BLaER1 treated with 17β-estradiol and CSF1 and Interleukin-3, amounts not matched to agents 10 nM and 100 nM (cell line): Measurements from ENCODE around the gene INTS4.
A peak's percentile ranks its signal among the peaks of the same experiment; 100 is the strongest.
"Not testable (repeated sequence)": the region's sequence is repeated elsewhere in the genome, so short reads cannot be mapped to it uniquely, and the experiment has no call there.

Experiments used
- H3K27ac ChIP-seq, 11 experiments: shearing (Covaris generic); formaldehyde crosslinking; 2 replicates each; pipeline ENCODE4 v1.8.1; 2022
- H3K27me3 ChIP-seq, 11 experiments: shearing (Covaris generic); formaldehyde crosslinking; 2 replicates each; pipeline ENCODE4 v1.8.1; 2022
- H3K36me3 ChIP-seq, 11 experiments: shearing (Covaris generic); formaldehyde crosslinking; 2 replicates each; pipeline ENCODE4 v1.8.1; 2022
- H3K4me1 ChIP-seq, 10 experiments: shearing (Covaris generic); formaldehyde crosslinking; 2 replicates each; pipeline ENCODE4 v1.8.1; 2022
- H3K4me2 ChIP-seq, 11 experiments: shearing (Covaris generic); formaldehyde crosslinking; 2 replicates each; pipeline ENCODE4 v1.8.1; 2022
- H3K4me3 ChIP-seq, 10 experiments: shearing (Covaris generic); formaldehyde crosslinking; 2 replicates each; pipeline ENCODE4 v1.8.1; 2022
- H3K9ac ChIP-seq, 11 experiments: shearing (Covaris generic); formaldehyde crosslinking; 2 replicates each; pipeline ENCODE4 v1.8.1; 2022
- H3K9me3 ChIP-seq, 11 experiments: shearing (Covaris generic); formaldehyde crosslinking; replicated peaks in 1 of 11; 2 replicates each; pipeline ENCODE4 v1.8.1; 2022
- H4K20me1 ChIP-seq, 11 experiments: shearing (Covaris generic); formaldehyde crosslinking; 2 replicates each; pipeline ENCODE4 v1.8.1; 2022
- Cebpa-rat ChIP-seq, 11 experiments: shearing (Covaris generic); IDR thresholded peaks; 2 replicates each; pipeline ENCODE4 v1.8.1; 2022

Gene INTS4

DNA sequence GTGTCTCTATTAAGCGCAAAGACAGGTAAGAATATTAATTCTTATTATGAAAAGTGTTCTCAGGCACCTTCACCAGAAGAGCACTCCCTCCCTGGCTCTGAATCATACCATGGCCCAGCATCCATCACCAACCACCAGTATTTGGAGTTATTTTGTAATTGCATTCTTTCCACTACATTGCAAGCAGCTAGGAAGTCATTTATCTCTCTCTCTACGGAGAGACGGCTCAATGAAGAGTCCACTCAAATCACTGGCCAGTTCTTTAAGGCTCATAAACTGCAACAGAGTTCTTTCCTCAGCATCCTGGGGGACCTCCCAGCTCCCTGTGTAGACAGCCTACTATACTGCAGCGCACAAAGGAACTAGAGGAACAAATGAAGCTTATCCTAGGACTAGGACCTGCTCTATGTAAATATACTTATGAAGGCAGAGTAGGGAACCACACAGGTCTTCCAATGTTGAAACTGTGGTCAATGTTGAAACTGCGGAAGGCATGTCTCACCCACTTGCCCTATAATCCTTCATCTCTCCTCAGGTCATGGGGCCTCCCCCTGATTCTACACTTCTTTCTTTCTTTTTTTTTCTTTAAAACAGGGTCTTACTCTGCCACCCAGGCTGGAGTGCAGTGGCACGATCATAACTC is 110.2 kb downstream of the INTS4 start:
- H3K9ac ChIP-seq: no peak overlapping the region
- no peak for TF ChIP-seq Cebpa-rat (IDR thresholded peaks at IDR 0.05)
- H3K4me1 ChIP-seq: peaks cover 1 to 13% (median 11%) of the 10 kb centered on the region in 10 experiments; a peak in 18 of 20 replicates
- no peaks in the 10 kb centered on the region; a peak in 1 of 22 replicates for H3K9me3 ChIP-seq
- H3K36me3 ChIP-seq: peaks cover 64 to 75% (median 68%) of the 10 kb centered on the region in 11 experiments
- H3K4me2 ChIP-seq: no peak overlapping the region
- no peaks in the 10 kb centered on the region for H3K27me3 ChIP-seq
- peaks cover 0 to 12% (median 0%) of the 10 kb centered on the region in 11 experiments; a peak in 4 of 22 replicates for H4K20me1 ChIP-seq
- H3K27ac ChIP-seq: no peak overlapping the region
- H3K4me3 ChIP-seq: no peak overlapping the region

DNA sequence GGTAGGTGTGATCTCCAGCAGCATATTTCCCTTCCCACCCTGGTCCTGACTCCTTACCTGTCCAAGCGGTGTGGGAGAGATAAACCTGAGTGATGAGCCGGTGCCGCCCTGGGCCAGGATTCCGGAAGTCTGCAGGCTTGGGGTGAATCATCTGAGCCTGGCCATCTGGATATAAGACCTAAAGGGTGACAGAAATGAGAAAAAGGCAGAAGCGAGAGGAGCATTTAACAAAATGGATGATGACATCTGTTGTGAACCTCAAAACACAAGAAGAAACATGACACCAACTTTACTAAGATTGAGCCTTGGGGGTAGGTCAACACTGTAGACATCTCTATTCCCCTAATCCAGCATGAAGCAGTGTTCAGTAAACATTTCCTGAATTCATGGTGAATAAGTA is 110.7 kb downstream of the INTS4 start:
- H3K9me3 ChIP-seq: no peaks in the 10 kb centered on the region
- H3K36me3 ChIP-seq: peaks cover 66 to 79% (median 73%) of the 10 kb centered on the region in 11 experiments
- H3K27ac ChIP-seq: no peak overlapping the region
- H4K20me1 ChIP-seq: peaks cover 0 to 16% (median 0%) of the 10 kb centered on the region in 11 experiments; a peak in 5 of 22 replicates
- no peak for TF ChIP-seq Cebpa-rat (IDR thresholded peaks at IDR 0.05)
- H3K4me1 ChIP-seq: peaks cover 5 to 19% (median 17%) of the 10 kb centered on the region in 10 experiments; a peak in 18 of 20 replicates
- H3K9ac ChIP-seq: no peak overlapping the region
- no peak overlapping the region for H3K4me3 ChIP-seq
- no peak overlapping the region for H3K4me2 ChIP-seq
- no peaks in the 10 kb centered on the region for H3K27me3 ChIP-seq

DNA sequence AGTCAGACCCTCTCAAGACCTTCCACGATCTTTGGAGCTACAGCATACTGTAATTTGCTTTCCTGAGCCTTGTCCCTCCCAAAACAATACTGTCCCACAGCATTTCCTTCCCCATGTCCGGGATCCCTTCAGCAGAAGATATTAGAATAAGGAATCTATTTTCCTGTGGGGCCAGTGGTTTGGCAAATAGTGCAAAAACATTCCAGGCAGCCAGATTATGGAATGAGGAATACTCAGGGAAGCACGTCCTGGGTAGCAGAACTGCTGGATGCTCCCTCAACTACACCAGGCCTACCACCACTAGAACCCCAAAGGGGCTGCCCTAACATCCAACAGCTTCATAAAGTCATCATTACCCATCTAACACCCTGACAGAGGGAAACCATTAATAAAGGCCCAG is 112.1 kb downstream of the INTS4 start:
- no peak for TF ChIP-seq Cebpa-rat (IDR thresholded peaks at IDR 0.05)
- peaks cover 0 to 18% (median 0%) of the 10 kb centered on the region in 11 experiments; a peak in 5 of 22 replicates for H4K20me1 ChIP-seq
- H3K27me3 ChIP-seq: no peaks in the 10 kb centered on the region
- H3K4me1 ChIP-seq: peaks cover 5 to 26% (median 22%) of the 10 kb centered on the region in 10 experiments; a peak in 18 of 20 replicates
- no peak overlapping the region for H3K9ac ChIP-seq
- no peak overlapping the region for H3K4me2 ChIP-seq
- H3K9me3 ChIP-seq: no peaks in the 10 kb centered on the region
- H3K36me3 ChIP-seq: peaks cover 80 to 93% (median 87%) of the 10 kb centered on the region in 11 experiments
- no peak overlapping the region for H3K4me3 ChIP-seq
- no peak overlapping the region for H3K27ac ChIP-seq

DNA sequence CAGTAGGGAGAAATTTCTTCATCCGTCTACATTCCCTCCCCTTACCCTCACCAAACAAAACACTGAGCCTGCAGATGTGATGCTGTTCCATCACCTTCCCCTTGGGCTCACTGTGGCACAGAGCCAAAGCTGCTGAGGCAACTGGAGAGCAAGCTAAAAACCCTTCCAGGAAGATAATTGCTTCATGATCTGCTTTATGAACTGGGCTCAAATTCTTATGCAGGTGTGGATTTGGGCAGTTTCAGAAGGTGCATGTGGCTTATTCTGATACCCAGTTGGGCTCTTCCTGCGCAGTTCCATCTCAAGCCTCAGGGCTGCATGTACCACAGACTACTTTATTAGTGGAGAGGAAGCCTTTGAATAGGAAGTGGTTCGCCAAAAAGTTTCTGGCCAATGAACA is 115.2 kb downstream of the INTS4 start:
- Histone ChIP-seq H3K9ac (no peak overlapping the region), H3K27me3 (no peaks in the 10 kb centered on the region), H3K9me3 (no peaks in the 10 kb centered on the region), H3K4me1 (peaks cover 5 to 26% (median 22%) of the 10 kb centered on the region in 10 experiments; a peak in 18 of 20 replicates), H4K20me1 (peaks cover 0 to 18% (median 0%) of the 10 kb centered on the region in 11 experiments; a peak in 5 of 22 replicates), H3K4me3 (no peak overlapping the region), H3K4me2 (peak overlapping the region in 9 of 11 experiments; percentile 6 to 73 (median 53); a peak in 17 of 22 replicates), H3K27ac (no peak overlapping the region), H3K36me3 (peaks cover 82 to 99% (median 88%) of the 10 kb centered on the region in 11 experiments)
- no peak for TF ChIP-seq Cebpa-rat (IDR thresholded peaks at IDR 0.05)

DNA sequence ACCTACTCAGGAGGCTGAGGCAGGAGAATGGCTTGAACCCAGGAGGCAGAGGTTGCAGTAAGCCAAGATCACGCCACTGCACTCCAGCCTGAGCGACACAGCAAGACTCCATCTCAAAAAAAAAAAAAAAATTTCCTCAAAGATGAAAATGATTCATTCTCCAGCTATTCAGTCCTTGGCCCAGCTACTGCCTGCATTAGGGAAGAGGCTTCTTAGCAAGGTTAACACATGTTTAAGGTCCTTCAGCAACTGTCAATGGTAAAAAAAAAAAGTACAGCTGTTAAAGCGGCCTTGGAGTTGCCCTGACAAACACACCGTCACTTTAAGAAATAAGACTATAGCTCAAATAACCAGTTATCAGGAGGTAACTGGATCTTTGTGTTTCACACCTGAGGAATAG is 116.2 kb downstream of the INTS4 start:
- not testable (repeated sequence) for H3K9me3 ChIP-seq, H3K27me3 ChIP-seq, H3K27ac ChIP-seq, H3K9ac ChIP-seq, H3K4me3 ChIP-seq
- Histone ChIP-seq H3K36me3 (peaks cover 74 to 99% (median 84%) of the 10 kb centered on the region in 11 experiments), H3K4me2 (peak overlapping the region in 6 of 11 experiments; percentile 45 to 73 (median 58); a peak in 6 of 22 replicates), H4K20me1 (peaks cover 0 to 18% (median 0%) of the 10 kb centered on the region in 11 experiments; a peak in 5 of 22 replicates), H3K4me1 (peaks cover 5 to 26% (median 22%) of the 10 kb centered on the region in 10 experiments; a peak in 18 of 20 replicates)

DNA sequence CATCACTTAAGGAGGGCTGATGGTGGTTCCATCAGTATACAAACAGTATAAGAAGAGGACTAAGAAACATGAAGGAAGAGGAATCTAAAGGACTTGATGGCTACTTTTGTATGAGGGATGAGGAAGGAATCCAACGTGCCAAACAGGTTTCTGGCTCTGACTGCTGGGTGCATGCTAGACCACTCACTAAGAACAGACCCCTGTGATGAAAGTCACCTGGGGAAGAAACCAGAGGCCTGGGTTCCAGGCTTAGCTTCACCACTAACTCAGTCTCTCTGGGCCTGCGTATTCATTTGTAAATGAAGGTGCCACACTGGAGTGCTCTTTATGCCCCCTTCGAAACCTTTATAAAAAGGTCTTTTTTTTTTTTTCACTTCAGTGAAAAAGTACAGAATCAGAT is 118.4 kb downstream of the INTS4 start:
- H3K4me1 ChIP-seq: peaks cover 5 to 26% (median 22%) of the 10 kb centered on the region in 10 experiments; a peak in 18 of 20 replicates
- TF ChIP-seq Cebpa-rat (IDR thresholded peaks at IDR 0.05): no peak
- H3K36me3 ChIP-seq: peaks cover 67 to 98% (median 81%) of the 10 kb centered on the region in 11 experiments
- no peaks in the 10 kb centered on the region for H3K9me3 ChIP-seq
- no peak overlapping the region for H3K9ac ChIP-seq
- no peaks in the 10 kb centered on the region for H3K27me3 ChIP-seq
- no peak overlapping the region for H3K27ac ChIP-seq
- H3K4me3 ChIP-seq: no peak overlapping the region
- no peak overlapping the region for H3K4me2 ChIP-seq
- H4K20me1 ChIP-seq: peaks cover 0 to 18% (median 0%) of the 10 kb centered on the region in 11 experiments; a peak in 5 of 22 replicates

DNA sequence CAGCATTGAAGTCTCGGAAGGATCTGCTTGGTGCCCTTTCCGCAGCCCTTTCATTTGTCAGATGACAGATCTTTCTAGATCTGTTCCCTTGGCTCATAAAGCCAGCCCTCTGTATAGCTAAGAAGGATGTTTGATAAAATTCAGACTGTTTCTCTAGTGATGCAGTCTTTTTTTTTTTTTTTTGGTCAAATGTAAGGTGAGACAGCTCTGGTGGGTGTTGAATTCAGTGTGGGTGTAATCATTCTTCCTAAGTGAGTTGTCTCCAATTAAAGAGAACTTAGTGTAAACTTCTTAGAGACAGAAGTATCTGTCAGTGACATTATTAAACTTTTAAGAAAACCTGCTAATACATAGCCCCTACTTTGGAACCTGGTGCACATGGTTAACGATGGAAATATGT is 120.3 kb downstream of the INTS4 start:
- Histone ChIP-seq H3K4me1 (peaks cover 0 to 12% (median 10%) of the 10 kb centered on the region in 10 experiments; a peak in 17 of 20 replicates), H3K27ac (no peak overlapping the region), H3K4me2 (no peak overlapping the region), H3K36me3 (peaks cover 59 to 98% (median 84%) of the 10 kb centered on the region in 11 experiments), H4K20me1 (peaks cover 0 to 6% (median 0%) of the 10 kb centered on the region in 11 experiments; a peak in 4 of 22 replicates), H3K9ac (no peak overlapping the region), H3K9me3 (no peaks in the 10 kb centered on the region), H3K27me3 (no peaks in the 10 kb centered on the region), H3K4me3 (no peak overlapping the region)
- no peak for TF ChIP-seq Cebpa-rat (IDR thresholded peaks at IDR 0.05)

DNA sequence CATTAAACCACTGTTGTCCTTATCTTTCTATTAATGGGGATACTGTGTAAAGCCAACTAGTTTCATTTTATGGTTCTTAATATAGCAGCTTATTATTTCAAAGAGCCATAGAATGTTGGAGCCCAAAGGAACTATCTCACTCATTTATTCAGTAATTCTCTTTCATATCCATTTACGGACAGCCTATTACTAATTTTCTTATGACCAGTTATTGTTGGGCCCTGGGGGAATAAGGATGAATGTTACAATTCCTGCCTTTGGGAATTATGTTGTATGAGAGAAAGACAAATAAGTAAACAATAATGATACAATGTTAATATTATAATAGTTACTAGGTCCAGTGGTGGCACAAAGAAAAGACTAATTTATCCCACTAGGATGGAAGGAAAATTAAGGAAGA is 121.1 kb downstream of the INTS4 start:
- H3K9ac ChIP-seq: no peak overlapping the region
- peaks cover 55 to 98% (median 80%) of the 10 kb centered on the region in 11 experiments for H3K36me3 ChIP-seq
- no peaks in the 10 kb centered on the region for H4K20me1 ChIP-seq
- no peaks in the 10 kb centered on the region for H3K9me3 ChIP-seq
- H3K27ac ChIP-seq: no peak overlapping the region
- no peak overlapping the region for H3K4me2 ChIP-seq
- H3K4me1 ChIP-seq: peaks cover 0 to 3% (median under 1%) of the 10 kb centered on the region in 10 experiments; a peak in 10 of 20 replicates
- H3K4me3 ChIP-seq: no peak overlapping the region
- no peak for TF ChIP-seq Cebpa-rat (IDR thresholded peaks at IDR 0.05)
- no peaks in the 10 kb centered on the region for H3K27me3 ChIP-seq

DNA sequence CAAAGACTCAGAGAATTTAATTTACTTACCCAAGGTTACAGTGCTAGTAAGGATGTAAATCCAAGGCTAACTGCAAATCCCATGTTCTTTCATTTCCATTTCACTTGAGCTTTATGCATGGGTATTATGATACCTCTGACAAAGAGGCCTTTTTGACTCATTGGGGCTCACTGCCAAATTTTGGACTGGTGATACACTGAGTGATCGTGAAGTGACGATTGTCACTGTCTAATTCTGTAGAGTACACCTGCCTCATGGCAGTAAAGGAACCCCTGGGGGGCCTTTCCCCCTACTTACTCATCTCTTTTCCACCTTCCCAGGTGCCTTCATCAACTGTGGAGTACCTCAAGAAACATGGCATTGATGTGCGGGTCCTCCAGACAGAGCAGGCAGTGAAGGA is 122.6 kb downstream of the INTS4 start:
- H3K27ac ChIP-seq: no peak overlapping the region
- no peak overlapping the region for H3K9ac ChIP-seq
- H4K20me1 ChIP-seq: no peaks in the 10 kb centered on the region
- no peaks in the 10 kb centered on the region for H3K4me1 ChIP-seq
- no peak overlapping the region for H3K4me3 ChIP-seq
- no peak for TF ChIP-seq Cebpa-rat (IDR thresholded peaks at IDR 0.05)
- H3K36me3 ChIP-seq: peaks cover 40 to 83% (median 71%) of the 10 kb centered on the region in 11 experiments
- H3K27me3 ChIP-seq: no peaks in the 10 kb centered on the region
- no peak overlapping the region for H3K4me2 ChIP-seq
- H3K9me3 ChIP-seq: no peaks in the 10 kb centered on the region
